ENCODE results near the gene DCT. TPM values are rescaled to one million over a fixed set of nuclear protein-coding genes. Genes with fewer than 3 reads are reported as not detected.

DCT gene
- total and polyA plus RNA-seq, 2 of the 8 experiments (the other 6 are each of a cell fraction or from before 2014, with no cell fraction given): 0.02 TPM; not detected in 1

GRCh38 chr13:94478913-94479312 lies 569 bp downstream of the DCT start:
- Histone ChIP-seq H2BK15ac (ENCODE audit: low read length) (no peak overlapping the region), H3K79me2 (ENCODE audit: control insufficient read depth in 1 of 2, insufficient read depth in 2 of 2, low read length in 2 of 2) (no peaks in the 10 kb centered on the region), H2AFZ (ENCODE audit: low read length) (no peak overlapping the region), H3K9me3 (ENCODE audit: insufficient read depth in 2 of 2, low read depth in 1 of 2, low read length in 1 of 2) (no peaks in the 10 kb centered on the region), H3K79me1 (ENCODE audit: low read depth, low read length) (no peaks in the 10 kb centered on the region), H2BK12ac (ENCODE audit: low read depth, low read length) (no peak overlapping the region), H2AK5ac (ENCODE audit: low read depth, low read length) (no peak overlapping the region), H3K4me1 (replicated peaks in 1 of 4; ENCODE audit: control insufficient read depth in 3 of 4, insufficient read depth in 4 of 4, low read length in 3 of 4) (no peaks in the 10 kb centered on the region), H3K56ac (replicated peaks; ENCODE audit: insufficient read length, low read depth, low read length) (no peak overlapping the region), H2BK20ac (ENCODE audit: low read length) (no peak overlapping the region), H3K9ac (replicated peaks in 1 of 4; ENCODE audit: extremely low read depth in 1 of 4, low read depth in 3 of 4, low read length in 3 of 4) (no peak overlapping the region), H3K14ac (ENCODE audit: insufficient read length) (no peak overlapping the region), H3K27me3 (replicated peaks in 1 of 4; ENCODE audit: control insufficient read depth in 3 of 4, extremely low read depth in 1 of 4, insufficient read depth in 3 of 4, low read length in 3 of 4) (no peaks in the 10 kb centered on the region), H4K5ac (ENCODE audit: insufficient read length, low read depth, low read length) (no peak overlapping the region), H3K4ac (replicated peaks; ENCODE audit: insufficient read length, low read depth, low read length) (no peak overlapping the region), H4K91ac (replicated peaks; ENCODE audit: insufficient read length, low read length) (no peak overlapping the region), H3K36me3 (ENCODE audit: control insufficient read depth in 2 of 4, insufficient read depth in 4 of 4, low read length in 3 of 4) (no peaks in the 10 kb centered on the region; a peak in 1 of 8 replicates), H3K27ac (ENCODE audit: low read depth, low read length) (no peak overlapping the region), H4K8ac (ENCODE audit: extremely low read depth, insufficient read depth, low read length) (no peak overlapping the region; the same call in 1 of the 2 replicates), H3K4me3 (ENCODE audit: extremely low read depth in 1 of 4, insufficient read depth in 2 of 4, low read depth in 3 of 4, low read length in 4 of 4) (no peak overlapping the region), H3K23ac (ENCODE audit: insufficient read length) (no peak overlapping the region), H2BK5ac (ENCODE audit: low read depth, low read length) (no peak overlapping the region), H3K18ac (ENCODE audit: extremely low read depth, low read length) (no peak overlapping the region), H3K4me2 (ENCODE audit: insufficient read depth in 1 of 2, low read depth in 2 of 2, low read length in 2 of 2) (no peak overlapping the region), H3K23me2 (ENCODE audit: low read depth, low read length) (no peaks in the 10 kb centered on the region), H4K20me1 (replicated peaks in 1 of 2; ENCODE audit: control insufficient read depth in 1 of 2, insufficient read depth in 2 of 2, low read length in 2 of 2) (no peaks in the 10 kb centered on the region), H2BK120ac (replicated peaks; ENCODE audit: low read depth, low read length) (no peak overlapping the region)
- no peak for FAIRE-seq
- ChIA-PET POLR2A (ENCODE audit: partially characterized antibody) (interaction anchor here (1.2 kb wide), 1 partner anchor 43 kb away, joined by 3 read pairs; no protein-coding TSS in a partner anchor), CTCF (ENCODE audit: partially characterized antibody) (interaction anchor here (0.7 to 1.3 kb wide), 7 partner anchors 9 to 143 kb away, joined by 3 to 4 read pairs (median 4); no protein-coding TSS in a partner anchor)
- TF ChIP-seq JUN (IDR thresholded peaks at IDR 0.05; ENCODE audit: low read depth, low read length) (no peak), FOSL1 (IDR thresholded peaks at IDR 0.05; ENCODE audit: insufficient read depth, low read depth, low read length) (no peak), CEBPB (IDR thresholded peaks at IDR 0.05; ENCODE audit: low read depth, low read length) (no peak), SRF (IDR thresholded peaks at IDR 0.05; ENCODE audit: low read depth, low read length) (no peak), SP4 (IDR thresholded peaks at IDR 0.05; ENCODE audit: low read length) (no peak), SIX5 (IDR thresholded peaks at IDR 0.05; ENCODE audit: low read depth, low read length) (no peak), EGR1 (IDR thresholded peaks at IDR 0.05; ENCODE audit: borderline replicate concordance, low read depth, low read length) (no peak), CTBP2 (IDR thresholded peaks at IDR 0.05; ENCODE audit: borderline replicate concordance, insufficient read depth, insufficient read length, low read length) (no peak), ASH2L (IDR thresholded peaks at IDR 0.05; ENCODE audit: low read length) (no peak)
- 91% methylated on average over 11 of the region's 11 CpGs; no CpG with 5 or more reads in 1 of the 2 experiments for WGBS, 2 experiments (ENCODE audit: extremely low coverage in 1 of 2, insufficient coverage in 1 of 2, insufficient read length in 1 of 2, insufficient replicate concordance in 2 of 2, low coverage in 1 of 2, low lambda C conversion rate in 2 of 2, missing lambda C conversion rate in 1 of 2)
- no peak for DNase-seq (ENCODE audit: low read depth in 1 of 2, low spot score in 2 of 2)

Data from H1 (cell line).